ENCODE measurements around the gene AKAP13. TPM values are rescaled to one million over a fixed set of nuclear protein-coding genes. Genes with fewer than 3 reads are reported as not detected.

The AKAP13 gene
- total and polyA plus RNA-seq, 2 of the 13 experiments (the other 11 are each of a cell fraction or from before 2014, with no cell fraction given): 6.7 to 27.1 TPM

DNA sequence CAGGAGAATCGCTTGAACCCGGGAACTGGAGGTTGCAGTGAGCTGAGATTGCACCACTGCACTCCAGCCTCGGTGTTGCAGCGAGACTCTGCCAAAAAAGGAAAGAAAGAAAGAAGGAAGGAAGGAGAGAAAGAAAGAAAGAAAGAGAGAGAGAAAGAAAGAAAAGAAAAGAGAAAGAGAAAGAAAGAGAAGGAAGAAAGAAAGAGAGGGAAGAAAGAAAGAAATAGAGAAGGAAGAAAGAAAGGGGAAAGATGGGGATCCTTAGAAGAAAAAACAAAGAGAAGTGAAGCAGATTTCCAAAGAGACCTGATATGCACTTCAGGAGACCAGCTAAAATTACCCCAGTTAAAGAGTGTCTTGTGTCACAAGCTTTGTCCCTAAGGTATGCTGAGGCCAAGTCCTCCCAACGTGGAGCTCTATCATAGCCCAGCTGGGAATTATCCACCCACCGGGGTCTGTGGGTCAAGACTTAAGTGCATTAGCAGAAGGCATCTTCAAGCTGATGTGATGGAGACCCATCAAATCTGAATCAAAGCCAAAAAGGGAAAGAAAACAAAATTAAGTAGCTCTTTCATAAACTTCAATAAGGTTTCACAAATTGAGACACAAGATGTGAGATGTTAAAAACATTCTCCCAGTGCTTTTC is 17.8 kb upstream of the AKAP13 start:
- no peaks in the 10 kb centered on the region for H3K9me3 ChIP-seq (ENCODE audit: low read length)
- FAIRE-seq (no peak), DNase-seq (ENCODE audit: low spot score) (no peak), ATAC-seq (no peak)
- H3K79me2 ChIP-seq (ENCODE audit: insufficient read depth, low read length): no peaks in the 10 kb centered on the region
- H3K4me2 ChIP-seq (ENCODE audit: low read depth, low read length): no peak overlapping the region
- H3K9ac ChIP-seq (ENCODE audit: insufficient read depth, low read depth, low read length): no peak overlapping the region
- TF ChIP-seq, protein P1, sequence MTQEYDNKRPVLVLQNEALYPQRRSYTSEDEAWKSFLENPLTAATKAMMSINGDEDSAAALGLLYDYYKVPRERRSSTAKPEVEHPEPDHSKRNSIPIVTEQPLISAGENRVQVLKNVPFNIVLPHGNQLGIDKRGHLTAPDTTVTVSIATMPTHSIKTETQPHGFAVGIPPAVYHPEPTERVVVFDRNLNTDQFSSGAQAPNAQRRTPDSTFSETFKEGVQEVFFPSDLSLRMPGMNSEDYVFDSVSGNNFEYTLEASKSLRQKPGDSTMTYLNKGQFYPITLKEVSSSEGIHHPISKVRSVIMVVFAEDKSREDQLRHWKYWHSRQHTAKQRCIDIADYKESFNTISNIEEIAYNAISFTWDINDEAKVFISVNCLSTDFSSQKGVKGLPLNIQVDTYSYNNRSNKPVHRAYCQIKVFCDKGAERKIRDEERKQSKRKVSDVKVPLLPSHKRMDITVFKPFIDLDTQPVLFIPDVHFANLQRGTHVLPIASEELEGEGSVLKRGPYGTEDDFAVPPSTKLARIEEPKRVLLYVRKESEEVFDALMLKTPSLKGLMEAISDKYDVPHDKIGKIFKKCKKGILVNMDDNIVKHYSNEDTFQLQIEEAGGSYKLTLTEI (CRISPR knock-in tag; conservative IDR thresholded peaks at IDR 0.05): no peak
- TF ChIP-seq, protein P2, sequence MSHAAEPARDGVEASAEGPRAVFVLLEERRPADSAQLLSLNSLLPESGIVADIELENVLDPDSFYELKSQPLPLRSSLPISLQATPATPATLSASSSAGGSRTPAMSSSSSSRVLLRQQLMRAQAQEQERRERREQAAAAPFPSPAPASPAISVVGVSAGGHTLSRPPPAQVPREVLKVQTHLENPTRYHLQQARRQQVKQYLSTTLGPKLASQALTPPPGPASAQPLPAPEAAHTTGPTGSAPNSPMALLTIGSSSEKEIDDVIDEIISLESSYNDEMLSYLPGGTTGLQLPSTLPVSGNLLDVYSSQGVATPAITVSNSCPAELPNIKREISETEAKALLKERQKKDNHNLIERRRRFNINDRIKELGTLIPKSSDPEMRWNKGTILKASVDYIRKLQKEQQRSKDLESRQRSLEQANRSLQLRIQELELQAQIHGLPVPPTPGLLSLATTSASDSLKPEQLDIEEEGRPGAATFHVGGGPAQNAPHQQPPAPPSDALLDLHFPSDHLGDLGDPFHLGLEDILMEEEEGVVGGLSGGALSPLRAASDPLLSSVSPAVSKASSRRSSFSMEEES (CRISPR knock-in tag; IDR thresholded peaks at IDR 0.05): no peak
- TF ChIP-seq ZNF232 (CRISPR knock-in tag; IDR thresholded peaks at IDR 0.05; ENCODE audit: borderline replicate concordance) (no peak), ZNF260 (CRISPR knock-in tag; IDR thresholded peaks at IDR 0.05; ENCODE audit: borderline replicate concordance, low read depth) (no peak), RFX1 (IDR thresholded peaks at IDR 0.05) (no peak), ZNF678 (CRISPR knock-in tag; IDR thresholded peaks at IDR 0.05) (no peak)
- no peaks in the 10 kb centered on the region for H4K20me1 ChIP-seq (ENCODE audit: insufficient read depth, low read length)
- in situ Hi-C loops (cut with HindIII; ENCODE audit: extremely low pct_ligation_motif_present, low pct_unique_long_range_greater_than_20kb) (no loop called here), intact Hi-C loops (cut with micrococcal nuclease; ENCODE audit: unreplicated experiment) (no loop called here)
- WGBS (ENCODE audit: low lambda C conversion rate): 28% methylated on average over 6 of the region's 6 CpGs
- H3K4me1 ChIP-seq (ENCODE audit: insufficient read depth, low read length): no peaks in the 10 kb centered on the region
- no peak overlapping the region for H2AFZ ChIP-seq (ENCODE audit: low read length)
- H3K4me3 ChIP-seq (replicated peaks in 1 of 3; ENCODE audit: insufficient read depth in 1 of 3, low read depth in 2 of 3, low read length in 3 of 3): no peak overlapping the region
- CTCF ChIA-PET (ENCODE audit: low intra/inter-chr PET ratio, low total read pairs): no interaction called here
- no peaks in the 10 kb centered on the region for H3K36me3 ChIP-seq (replicated peaks in 1 of 2; ENCODE audit: control insufficient read depth in 1 of 2, insufficient read depth in 2 of 2, low read length in 2 of 2)
- peaks cover 0 to 4% of the 10 kb centered on the region in 2 experiments; a peak in 2 of 5 replicates for H3K27me3 ChIP-seq (ENCODE audit: control insufficient read depth in 1 of 2, insufficient read depth in 2 of 2, low read length in 2 of 2)
- POLR2A ChIA-PET: no interaction called here
- no TSS peak for BruUV-seq (replicated peaks)
- H3K27ac ChIP-seq (ENCODE audit: extremely low read length, insufficient read depth, low read length): no peak overlapping the region
